NCI-H510A treated with DMSO at 0.1 percent for 48 hours (cell line): ENCODE data around the gene PCDHGA1.

ENCODE experiments used
- DNase-seq: peaks from one replicate; lab custom pipeline; 2025; lab: John Stamatoyannopoulos, UW

PCDHGA1 gene

GRCh38 chr5:141492168-141492885 lies 162.0 kb downstream of the PCDHGA1 start:
- DNase-seq: no peak

GRCh38 chr5:141493500-141494422 lies 163.4 kb downstream of the PCDHGA1 start:
- no peak for DNase-seq

GRCh38 chr5:141494761-141495452 lies 164.6 kb downstream of the PCDHGA1 start:
- DNase-seq: no peak

GRCh38 chr5:141495453-141495811 lies 165.1 kb downstream of the PCDHGA1 start:
- DNase-seq: no peak

- no peak for DNase-seq
These were observed 165.7 kb downstream of the PCDHGA1 start for GRCh38 chr5:141496038-141496437.

DNA sequence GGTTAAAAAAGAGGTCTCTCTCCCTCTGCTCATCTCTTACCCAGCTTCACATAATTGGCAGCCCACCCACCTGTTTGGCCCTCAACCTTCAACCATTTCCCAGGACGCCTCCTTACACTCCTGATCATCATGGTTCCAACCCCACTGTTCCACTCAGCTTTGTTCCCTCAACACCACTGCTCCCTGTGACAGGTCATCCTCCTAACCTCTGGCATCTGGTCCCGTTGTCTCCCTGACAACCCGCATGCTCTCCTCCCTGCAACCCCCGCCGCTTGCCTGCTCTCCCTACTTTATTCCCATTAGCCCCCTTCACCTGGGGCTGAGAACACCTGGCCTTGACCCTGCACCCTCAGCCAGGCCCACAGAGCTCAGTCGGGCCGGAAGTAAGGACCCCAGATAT lies 171.4 kb downstream of the PCDHGA1 start:
- DNase-seq: no peak

GRCh38 chr5:141503681-141504080 lies 173.4 kb downstream of the PCDHGA1 start:
- DNase-seq: no peak

GRCh38 chr5:141504216-141504615 lies 173.9 kb downstream of the PCDHGA1 start:
- no peak for DNase-seq

GRCh38 chr5:141506381-141507155 lies 176.3 kb downstream of the PCDHGA1 start:
- no peak for DNase-seq

DNA sequence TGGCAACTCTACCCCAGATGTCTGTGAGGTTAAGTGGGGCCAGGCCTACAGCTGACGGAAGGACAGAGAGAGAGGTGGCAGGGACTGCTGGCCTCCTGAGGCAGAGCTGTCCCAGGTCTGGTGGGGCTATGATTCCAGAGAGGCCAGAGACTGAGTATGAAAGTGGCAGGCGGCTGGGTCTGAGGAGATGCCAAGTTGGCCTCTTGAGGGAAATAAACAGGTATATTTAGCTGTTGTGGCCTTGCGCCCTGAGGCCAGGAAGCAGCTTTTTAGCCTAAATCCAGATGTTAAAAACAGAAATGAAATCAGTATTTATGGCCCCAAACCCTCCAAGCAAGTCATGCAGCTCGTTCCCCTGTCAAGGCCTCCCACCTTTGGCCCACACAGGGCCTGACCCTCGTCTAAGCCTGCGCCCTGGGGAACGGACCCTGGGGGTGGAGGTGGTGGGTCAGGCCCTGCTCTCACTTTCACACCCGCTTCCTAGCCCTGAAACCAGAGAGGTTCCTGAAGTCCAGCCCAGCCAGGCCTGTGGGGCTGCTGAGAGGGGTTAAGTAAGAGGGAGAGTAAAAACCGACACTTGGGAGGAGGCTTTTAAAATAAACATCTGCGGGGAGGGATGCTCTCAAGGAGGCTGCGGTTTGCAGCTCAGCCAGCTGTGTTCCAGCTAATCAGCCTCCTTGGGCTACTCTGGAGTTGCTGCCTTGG lies 177.2 kb downstream of the PCDHGA1 start:
- DNase-seq: no peak

- no peak for DNase-seq
These were observed 178.1 kb downstream of the PCDHGA1 start for GRCh38 chr5:141508440-141508797.

GRCh38 chr5:141508798-141509611 lies 178.7 kb downstream of the PCDHGA1 start:
- no peak for DNase-seq

GRCh38 chr5:141510160-141510559 lies 179.8 kb downstream of the PCDHGA1 start:
- no peak for DNase-seq

DNA sequence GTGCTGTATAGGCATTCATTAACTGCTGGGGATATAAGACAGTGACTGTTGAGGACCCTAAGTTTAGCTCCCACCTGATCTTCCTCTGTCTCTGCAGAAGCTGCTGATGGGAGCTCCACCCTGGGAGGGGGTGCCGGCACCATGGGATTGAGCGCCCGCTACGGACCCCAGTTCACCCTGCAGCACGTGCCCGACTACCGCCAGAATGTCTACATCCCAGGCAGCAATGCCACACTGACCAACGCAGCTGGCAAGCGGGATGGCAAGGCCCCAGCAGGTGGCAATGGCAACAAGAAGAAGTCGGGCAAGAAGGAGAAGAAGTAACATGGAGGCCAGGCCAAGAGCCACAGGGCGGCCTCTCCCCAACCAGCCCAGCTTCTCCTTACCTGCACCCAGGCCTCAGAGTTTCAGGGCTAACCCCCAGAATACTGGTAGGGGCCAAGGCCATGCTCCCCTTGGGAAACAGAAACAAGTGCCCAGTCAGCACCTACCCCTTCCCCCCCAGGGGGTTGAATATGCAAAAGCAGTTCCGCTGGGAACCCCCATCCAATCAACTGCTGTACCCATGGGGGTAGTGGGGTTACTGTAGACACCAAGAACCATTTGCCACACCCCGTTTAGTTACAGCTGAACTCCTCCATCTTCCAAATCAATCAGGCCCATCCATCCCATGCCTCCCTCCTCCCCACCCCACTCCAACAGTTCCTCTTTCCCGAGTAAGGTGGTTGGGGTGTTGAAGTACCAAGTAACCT lies 180.7 kb downstream of the PCDHGA1 start:
- DNase-seq: no peak

DNA sequence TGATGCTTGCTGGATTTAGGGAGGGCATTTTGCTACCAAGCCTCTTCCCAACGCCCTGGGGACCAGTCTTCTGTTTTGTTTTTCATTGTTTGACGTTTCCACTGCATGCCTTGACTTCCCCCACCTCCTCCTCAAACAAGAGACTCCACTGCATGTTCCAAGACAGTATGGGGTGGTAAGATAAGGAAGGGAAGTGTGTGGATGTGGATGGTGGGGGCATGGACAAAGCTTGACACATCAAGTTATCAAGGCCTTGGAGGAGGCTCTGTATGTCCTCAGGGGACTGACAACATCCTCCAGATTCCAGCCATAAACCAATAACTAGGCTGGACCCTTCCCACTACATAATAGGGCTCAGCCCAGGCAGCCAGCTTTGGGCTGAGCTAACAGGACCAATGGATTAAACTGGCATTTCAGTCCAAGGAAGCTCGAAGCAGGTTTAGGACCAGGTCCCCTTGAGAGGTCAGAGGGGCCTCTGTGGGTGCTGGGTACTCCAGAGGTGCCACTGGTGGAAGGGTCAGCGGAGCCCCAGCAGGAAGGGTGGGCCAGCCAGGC lies 181.5 kb downstream of the PCDHGA1 start:
- no peak for DNase-seq

- peak; percentile 8 for DNase-seq
These were observed 182.1 kb downstream of the PCDHGA1 start for GRCh38 chr5:141512390-141512910.

DNA sequence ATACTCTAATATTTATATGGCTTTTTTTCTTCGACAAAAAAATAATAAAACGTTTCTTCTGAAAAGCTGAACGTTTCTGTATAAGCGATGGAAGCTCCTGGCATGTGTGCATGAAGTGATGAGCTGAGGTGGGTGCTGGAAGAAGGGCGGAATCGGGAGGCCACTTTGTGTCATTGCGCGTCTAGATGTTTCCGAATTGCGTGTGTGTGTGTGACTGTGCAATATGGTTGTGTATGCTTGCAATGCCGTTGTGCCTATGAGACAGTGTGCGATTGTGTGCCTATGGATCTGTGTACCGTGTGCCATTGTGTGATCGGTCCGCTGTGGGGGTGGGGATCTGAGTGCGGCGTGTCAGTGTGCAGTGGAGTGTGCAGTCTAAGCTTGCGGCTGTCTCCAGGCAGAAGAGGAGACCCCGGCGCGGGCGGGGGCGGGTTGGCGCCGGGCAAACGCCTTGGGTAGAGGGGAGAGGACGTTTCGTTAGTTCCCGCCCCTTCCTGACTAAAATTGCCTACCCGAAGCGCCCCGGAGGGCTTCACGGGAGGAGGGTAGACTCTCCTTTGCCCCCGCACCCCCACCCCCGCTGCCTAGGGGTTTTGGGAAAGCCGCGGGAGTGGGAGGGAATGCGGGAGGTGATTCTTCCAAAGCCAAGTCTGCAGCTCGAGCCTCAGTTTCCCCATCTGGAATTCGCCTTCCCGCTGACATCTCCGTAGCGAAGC lies 182.8 kb downstream of the PCDHGA1 start:
- DNase-seq: no peak

GRCh38 chr5:141513627-141514329 lies 183.5 kb downstream of the PCDHGA1 start:
- no peak for DNase-seq
